Ramos (cell line): ENCODE results near the gene USH2A.

ENCODE experiments used
- in situ Hi-C: fragments of 300-500 bp; cut with MboI; formaldehyde crosslinking; loops from one replicate; pipeline ENCODE4 v1.14.3; 2022; ENCODE audit warnings: low sequenced_read_pairs; ENCODE audit not compliant: unreplicated experiment

USH2A gene

GRCh38 chr1:215761446-215761845, 661.8 kb downstream of the USH2A start:
- in situ Hi-C loops: no loop called here

GRCh38 chr1:215754112-215754511, 669.1 kb downstream of the USH2A start:
- in situ Hi-C loops: no loop called here

DNA sequence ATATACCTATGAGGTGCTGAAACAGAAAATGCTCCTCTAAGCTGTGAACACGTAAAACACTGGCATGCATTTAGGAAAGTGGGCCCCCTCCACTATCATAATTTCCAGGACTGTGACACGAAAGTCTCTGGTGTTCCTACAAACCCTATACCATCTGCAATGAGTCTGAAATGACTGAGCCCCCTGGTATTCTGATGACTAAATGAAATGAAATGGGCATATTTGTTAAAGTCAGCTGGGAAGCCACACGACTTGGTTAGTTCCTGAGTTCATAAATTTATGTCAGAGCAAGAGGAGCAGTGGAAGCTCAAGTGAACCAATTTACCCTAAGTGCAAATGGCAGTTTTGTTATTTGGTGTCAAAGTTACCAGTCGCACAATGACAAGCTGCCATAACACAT, 673.8 kb downstream of the USH2A start:
- in situ Hi-C loops: no loop called here

- in situ Hi-C loops: no loop called here
Measured at GRCh38 chr1:215748431-215748830, 674.8 kb downstream of the USH2A start.

DNA sequence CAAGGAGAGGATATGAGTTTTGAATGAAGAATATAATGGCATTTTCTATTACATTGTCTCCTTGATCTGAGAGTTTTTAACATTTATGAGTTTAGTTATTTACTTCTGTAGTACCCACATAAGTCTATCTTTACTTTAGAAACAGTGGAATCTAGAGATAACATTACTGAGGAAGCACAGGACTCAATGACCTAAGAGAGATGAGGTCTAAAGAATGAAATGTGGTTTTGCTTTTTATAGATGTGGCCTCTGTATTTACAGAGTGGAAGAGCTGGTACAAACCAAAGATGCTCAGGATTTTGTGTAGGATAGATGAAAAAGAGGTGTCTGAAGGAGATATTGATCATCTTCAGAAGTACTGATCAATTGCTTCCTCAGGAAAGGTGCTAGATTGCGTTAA, 678.8 kb downstream of the USH2A start:
- in situ Hi-C loops: no loop called here

- in situ Hi-C loops: no loop called here
Measured at GRCh38 chr1:215739025-215739424, 684.2 kb downstream of the USH2A start.

DNA sequence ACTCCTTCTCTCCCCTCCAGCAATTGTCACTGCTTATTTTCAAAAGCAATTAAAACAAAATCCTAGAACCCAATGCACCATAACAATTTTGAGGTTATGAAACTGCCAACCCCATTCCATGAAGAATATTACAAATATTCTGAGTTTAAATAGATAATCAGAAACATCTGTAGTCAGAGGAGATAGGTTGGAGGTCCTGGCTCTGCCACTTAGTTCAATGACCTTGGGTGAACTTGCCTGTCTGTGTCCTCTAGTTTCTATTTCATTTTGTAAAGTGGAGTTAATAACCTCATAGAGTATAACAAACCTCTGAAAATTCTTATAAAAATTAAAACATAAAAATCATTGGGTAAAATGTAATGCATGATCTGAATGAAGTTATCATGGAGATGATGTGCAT, 691.5 kb downstream of the USH2A start:
- in situ Hi-C loops: no loop called here

DNA sequence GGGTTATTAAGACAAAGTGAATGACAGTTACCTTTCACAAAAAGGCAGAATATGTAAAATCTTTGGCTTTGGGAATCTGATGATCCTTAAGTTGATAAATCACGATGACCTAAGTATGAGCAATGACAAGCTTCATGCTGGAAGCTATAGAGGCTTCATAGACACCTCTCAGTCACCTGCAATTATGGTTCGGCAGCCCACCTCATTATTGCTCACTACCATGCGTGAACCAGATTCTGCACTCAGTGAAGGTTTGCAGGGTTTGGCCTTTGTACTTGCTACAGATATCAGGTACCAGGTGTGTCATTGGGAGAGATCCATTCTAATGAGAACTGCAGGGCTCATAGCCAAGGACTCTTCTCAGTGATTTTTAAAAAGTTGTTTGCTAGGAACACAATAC, 692.6 kb downstream of the USH2A start:
- in situ Hi-C loops: no loop called here

GRCh38 chr1:215728169-215728568, 695.1 kb downstream of the USH2A start:
- in situ Hi-C loops: no loop called here

DNA sequence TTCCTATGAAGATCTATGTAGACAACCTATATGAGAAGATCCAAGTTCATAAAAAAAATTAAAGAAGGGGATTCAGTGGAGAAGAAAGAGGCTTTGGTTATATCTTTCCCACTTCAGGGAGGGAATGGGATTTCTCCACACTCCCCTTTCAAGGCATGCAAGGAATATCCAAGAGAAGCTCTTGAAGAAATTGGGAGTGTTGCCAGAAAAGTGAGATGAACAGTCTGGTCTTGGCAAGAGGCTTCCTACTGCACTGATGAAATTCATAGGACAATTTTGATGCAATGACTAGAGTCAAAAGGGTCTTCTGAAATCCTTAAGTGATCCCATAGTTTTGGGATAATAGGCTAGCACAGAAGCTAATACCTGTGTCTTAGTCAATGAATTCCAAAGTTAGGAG, 703.1 kb downstream of the USH2A start:
- in situ Hi-C loops: no loop called here

DNA sequence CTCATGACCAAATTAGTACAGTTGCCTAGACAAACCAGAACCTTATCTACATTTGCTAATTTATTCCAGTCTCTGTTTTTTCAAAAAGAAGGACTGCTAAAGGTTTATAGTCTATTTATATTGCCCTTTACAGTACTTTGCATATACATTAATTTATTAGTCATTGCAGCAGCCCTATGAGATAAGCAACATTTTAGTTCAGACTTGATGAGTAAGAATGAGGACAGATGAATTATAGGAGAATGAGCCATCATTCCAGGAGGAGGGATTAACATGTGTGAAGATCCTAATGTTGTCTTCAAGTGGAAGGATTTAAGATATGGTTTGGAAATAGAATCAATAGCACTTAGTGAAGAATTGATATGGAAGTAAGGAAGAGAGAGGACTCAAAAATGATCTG, 703.7 kb downstream of the USH2A start:
- in situ Hi-C loops: no loop called here

DNA sequence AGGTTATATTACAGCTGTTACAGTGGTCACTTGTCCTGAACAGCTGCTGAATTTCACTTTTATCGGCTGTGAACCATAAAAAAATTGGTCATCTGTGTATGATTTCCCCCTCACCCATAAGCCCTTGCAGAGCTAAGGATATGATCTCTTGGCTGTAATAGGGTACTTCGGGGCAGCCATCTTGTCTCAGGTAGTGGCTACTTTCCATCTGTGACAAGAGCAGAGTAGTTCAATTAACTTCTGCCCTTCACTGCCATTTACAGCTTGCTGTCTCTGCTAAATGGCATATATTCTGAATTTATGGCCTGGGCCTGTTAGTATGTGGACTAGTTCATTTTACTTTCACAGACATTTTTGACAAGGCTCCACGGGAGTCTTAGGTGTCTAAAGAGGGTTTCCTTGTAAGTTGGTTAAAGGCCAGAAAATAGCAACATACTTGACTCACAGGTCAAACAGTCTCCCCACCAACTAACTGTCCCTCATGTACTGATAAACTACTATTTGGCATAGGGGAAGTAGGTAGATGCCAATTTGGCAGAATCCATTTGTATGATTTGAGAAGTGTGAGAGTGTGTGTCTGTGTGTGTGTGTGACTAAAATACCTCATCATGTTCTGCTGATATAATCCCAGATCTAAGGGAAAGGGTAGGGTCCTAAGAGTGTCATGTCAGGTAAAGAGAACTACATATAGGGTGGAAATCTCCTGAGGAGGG, 704.5 kb downstream of the USH2A start:
- in situ Hi-C loops: no loop called here

DNA sequence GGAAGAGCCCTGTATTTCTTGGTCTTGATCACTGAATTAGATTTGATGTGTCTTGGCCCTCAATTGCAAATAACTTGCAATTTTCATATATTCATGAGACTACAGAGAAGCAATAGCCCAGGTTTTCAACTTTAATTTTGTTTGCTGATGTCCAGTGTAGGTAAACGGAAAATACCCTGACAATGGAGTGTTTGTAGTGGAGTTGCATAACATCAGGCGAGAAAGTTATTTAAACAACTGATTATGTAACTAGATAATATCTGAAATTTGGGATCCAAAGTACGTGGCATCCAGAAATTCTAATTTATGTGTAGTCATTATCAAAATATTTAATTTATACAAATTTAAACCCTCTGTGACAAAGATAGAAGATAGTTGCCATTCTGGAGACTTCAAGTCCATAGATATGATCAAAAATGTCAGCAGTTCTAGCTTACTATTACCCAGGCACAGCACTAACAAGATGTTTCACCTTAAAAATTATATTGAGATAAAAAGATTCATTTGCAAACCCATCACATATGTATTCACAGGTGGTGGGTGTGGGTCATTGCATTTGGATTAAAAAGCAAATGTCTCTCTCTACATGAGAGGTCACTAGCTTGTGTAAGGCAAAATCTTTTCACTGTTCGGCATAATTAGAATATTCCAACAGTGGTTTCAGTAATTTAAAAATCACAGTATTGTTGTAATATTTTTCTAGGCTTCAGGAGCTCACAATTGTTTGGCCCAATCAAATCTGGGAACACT, 705.4 kb downstream of the USH2A start:
- in situ Hi-C loops: no loop called here

DNA sequence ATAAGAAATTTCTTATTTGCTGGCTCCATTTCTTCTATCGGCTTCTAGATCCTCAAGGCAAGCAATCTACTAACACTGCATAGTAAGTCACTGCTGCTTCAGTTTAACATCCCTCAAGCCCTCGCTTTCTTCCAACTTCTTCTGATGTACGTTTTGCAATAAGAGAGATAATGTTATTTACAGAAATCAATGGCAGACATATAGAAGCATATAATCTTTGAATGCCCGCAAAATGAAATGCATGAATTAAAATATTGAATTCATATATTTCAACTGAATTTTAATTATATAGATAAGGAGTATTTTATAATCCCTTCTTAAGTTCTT, 712.4 kb downstream of the USH2A start:
- in situ Hi-C loops: no loop called here

DNA sequence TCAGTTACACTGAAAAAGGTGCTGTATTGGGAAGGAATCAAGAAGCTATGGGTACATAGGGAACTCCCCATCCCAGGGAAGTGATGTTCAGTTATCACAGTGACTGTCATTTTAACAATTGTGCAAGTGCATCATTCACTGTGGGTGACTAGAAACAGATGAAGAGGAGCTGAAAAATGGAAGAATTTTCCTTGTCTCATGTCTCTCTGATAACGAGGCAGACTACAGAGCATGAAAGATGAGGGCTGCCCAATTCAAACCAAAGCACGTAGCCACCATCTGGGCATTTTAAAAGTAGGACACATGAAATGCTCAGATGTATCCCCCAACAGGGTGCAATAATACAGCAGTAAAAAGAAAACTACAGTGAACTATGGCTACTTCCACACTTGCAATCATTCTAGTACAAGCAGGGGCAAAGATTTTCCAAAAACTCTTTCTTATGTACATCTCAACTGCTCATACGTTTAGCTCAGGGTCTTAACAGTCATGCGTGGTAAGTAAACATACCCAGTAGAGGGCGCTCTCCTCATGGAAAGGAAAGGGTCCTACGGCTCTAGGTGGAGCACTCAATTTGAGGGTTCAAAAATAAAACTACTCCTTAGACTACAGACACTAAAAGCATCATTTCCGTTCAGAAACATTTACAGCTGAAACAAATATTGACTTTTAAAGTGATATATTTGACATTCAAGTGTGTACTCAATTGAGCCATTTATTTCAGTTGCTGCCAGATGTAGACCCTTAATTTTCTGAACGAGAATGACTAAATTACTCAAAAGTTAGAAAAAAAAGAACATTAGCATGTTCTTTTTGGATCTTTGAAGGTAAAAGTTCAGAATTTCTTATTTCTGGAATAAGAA, 713.0 kb downstream of the USH2A start:
- in situ Hi-C loops: no loop called here

GRCh38 chr1:215704089-215704860, 719.0 kb downstream of the USH2A start:
- in situ Hi-C loops: no loop called here

DNA sequence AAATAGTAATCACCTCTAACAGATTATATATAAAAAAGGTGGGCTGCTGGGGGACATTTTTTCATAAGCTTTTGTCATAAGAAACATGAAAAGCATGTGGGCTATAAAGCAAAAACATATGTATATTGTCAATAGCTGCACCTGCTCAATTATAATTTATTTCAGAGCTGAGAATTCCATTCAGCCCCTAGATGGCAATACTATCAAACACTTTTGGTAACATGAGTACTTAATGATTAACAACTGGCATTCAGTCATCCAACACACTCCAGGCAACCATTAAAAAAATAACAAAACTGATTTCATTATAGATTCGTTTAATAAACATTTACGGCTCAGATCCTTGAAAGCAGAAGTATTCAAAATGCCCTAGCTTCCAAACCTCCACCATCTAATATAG, 741.0 kb downstream of the USH2A start:
- in situ Hi-C loops: no loop called here

DNA sequence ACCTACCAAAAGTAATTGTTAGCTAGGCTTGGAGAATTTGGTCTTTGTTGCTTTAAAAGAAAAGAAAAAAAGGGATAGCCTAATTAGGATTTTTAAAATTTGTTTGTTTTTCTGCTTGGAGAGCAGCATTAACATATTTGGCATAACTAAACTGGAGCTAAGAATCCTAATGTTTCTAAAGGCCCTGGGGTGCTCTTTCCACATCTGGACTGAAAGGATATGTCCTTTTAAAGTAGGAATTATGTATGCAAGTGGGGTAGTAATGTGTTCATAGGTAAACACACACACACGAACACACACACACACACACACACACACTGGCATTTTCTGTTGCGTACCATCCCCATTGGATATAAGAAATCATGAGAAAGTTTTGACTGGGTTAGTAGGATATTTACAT, 742.2 kb downstream of the USH2A start:
- in situ Hi-C loops: no loop called here

DNA sequence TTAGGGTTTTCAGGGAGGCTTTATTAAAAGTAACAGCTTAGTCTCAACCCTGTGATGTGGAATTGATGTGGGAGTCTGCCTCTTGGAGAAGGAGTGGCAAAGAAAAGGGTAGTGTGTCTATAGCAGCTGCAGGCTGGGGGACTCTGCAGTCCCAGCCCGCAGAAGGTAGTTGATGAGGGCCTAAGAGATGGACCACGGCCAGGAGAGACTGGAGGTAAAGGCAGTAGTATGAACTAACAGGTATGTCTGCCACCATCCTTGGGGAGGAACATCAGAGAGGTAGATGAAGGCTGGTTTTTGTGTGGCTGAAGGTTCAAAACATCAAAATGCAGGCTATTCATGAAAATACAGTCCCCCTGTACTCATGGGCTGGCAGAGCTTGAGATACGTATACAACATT, 744.0 kb downstream of the USH2A start:
- in situ Hi-C loops: no loop called here

DNA sequence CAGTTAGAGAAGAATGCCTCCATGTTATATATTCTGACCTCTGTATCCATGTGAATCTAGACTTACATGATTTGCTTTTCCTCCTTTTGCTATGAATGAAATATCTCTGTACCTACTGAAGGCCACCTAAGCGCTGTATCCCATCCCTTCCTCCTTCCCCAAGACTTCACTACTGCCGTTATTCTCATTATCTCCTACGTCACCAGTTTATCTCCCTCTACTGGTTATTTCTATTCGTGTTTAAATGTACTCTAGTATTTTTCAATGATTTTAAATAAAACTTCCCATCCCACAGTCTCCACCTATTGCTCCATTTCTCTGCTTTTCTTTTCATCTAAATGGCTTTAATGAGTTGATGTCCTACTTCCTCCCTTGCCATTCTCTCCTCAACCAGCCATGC, 746.1 kb downstream of the USH2A start:
- in situ Hi-C loops: no loop called here
